ENCODE data around the gene VSIR.

DNA sequence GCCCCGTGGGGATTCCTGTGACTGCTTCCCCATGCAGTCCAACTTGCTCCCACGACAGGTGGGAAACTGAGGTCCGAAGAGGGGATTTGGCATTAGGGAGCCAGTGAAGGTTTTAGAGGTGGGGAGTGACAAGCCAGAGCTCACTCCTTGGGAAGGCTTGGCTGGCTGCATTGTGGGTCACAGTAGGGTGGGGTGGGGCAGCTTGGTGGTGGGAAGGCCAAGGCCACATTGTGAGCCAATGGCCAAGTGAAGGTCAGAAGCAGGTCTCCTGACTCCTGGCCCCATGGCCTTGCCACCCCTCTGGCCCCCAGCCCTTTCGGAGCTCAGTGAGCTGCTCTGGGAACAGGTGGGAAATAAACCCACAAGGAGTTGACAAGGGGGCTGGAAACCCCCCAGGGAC lies 56.3 kb downstream of the VSIR start:
- TF ChIP-seq POLR2AphosphoS2 (IDR thresholded peaks at IDR 0.05; ENCODE audit: low read depth, low read length) (no peak), MTA2 (IDR thresholded peaks at IDR 0.05; ENCODE audit: low read depth) (no peak), ATF2 (IDR thresholded peaks at IDR 0.05; ENCODE audit: low read length) (no peak), EGR1 (IDR thresholded peaks at IDR 0.05; ENCODE audit: borderline replicate concordance in 1 of 2, low read depth in 2 of 2, low read length in 2 of 2) (no peak), RAD21 (IDR thresholded peaks at IDR 0.05; ENCODE audit: insufficient read depth, low read depth, low read length) (no peak), POLR2A (IDR thresholded peaks at IDR 0.05; ENCODE audit: low read depth, low read length) (no peak)
- TF ChIP-seq, protein P1, sequence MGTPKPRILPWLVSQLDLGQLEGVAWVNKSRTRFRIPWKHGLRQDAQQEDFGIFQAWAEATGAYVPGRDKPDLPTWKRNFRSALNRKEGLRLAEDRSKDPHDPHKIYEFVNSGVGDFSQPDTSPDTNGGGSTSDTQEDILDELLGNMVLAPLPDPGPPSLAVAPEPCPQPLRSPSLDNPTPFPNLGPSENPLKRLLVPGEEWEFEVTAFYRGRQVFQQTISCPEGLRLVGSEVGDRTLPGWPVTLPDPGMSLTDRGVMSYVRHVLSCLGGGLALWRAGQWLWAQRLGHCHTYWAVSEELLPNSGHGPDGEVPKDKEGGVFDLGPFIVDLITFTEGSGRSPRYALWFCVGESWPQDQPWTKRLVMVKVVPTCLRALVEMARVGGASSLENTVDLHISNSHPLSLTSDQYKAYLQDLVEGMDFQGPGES (IDR thresholded peaks at IDR 0.05), result no peak
- TF ChIP-seq, protein P2, sequence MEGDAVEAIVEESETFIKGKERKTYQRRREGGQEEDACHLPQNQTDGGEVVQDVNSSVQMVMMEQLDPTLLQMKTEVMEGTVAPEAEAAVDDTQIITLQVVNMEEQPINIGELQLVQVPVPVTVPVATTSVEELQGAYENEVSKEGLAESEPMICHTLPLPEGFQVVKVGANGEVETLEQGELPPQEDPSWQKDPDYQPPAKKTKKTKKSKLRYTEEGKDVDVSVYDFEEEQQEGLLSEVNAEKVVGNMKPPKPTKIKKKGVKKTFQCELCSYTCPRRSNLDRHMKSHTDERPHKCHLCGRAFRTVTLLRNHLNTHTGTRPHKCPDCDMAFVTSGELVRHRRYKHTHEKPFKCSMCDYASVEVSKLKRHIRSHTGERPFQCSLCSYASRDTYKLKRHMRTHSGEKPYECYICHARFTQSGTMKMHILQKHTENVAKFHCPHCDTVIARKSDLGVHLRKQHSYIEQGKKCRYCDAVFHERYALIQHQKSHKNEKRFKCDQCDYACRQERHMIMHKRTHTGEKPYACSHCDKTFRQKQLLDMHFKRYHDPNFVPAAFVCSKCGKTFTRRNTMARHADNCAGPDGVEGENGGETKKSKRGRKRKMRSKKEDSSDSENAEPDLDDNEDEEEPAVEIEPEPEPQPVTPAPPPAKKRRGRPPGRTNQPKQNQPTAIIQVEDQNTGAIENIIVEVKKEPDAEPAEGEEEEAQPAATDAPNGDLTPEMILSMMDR (IDR thresholded peaks at IDR 0.05 in 2 of 3, conservative IDR thresholded peaks at IDR 0.05 in 1 of 3; ENCODE audit: control insufficient read depth in 2 of 3, extremely low read depth in 1 of 3, insufficient read depth in 1 of 3, low read depth in 3 of 3, low read length in 3 of 3), result no peak
